K562 (cell line): ENCODE measurements around the gene ENOX2. TPM values are rescaled to one million over a fixed set of nuclear protein-coding genes. Genes with fewer than 3 reads are reported as not detected.
A peak's percentile ranks its signal among the peaks of the same experiment; 100 is the strongest.

Experiments
- BRD9 ChIP-seq: fragments of 450-650 bp; IDR thresholded peaks from 2 replicates; pipeline ENCODE4 v1.6.1; 2018; ENCODE audit warnings: low read depth; ENCODE audit not compliant: partially characterized antibody
- CCNT2 ChIP-seq: IDR thresholded peaks from 2 replicates; pipeline ENCODE4 v1.6.1; 2011; ENCODE audit warnings: borderline replicate concordance, low read depth, mild to moderate bottlenecking, moderate library complexity, mixed read lengths, low read length; ENCODE audit not compliant: insufficient read length; ENCODE audit errors: extremely low read depth
- DDX20 ChIP-seq: fragments of 450-650 bp; IDR thresholded peaks from 2 replicates; pipeline ENCODE4 v1.6.1; 2016; ENCODE audit warnings: missing genetic modification characterization, low read depth, mild to moderate bottlenecking, missing compliant biosample characterization, moderate library complexity
- DPF2 ChIP-seq: fragments of 450-650 bp; IDR thresholded peaks from 2 replicates; pipeline ENCODE4 v1.6.1; 2016
- EGR1 ChIP-seq: fragments of 450-650 bp; conservative IDR thresholded peaks from 2 replicates; pipeline ENCODE4 v1.6.1; 2017; ENCODE audit warnings: mild to moderate bottlenecking
- ELF1 ChIP-seq: fragments of 200-800 bp; sonication (Bioruptor generic); IDR thresholded peaks from 2 replicates; pipeline ENCODE4 v1.6.1; 2016; ENCODE audit warnings: missing genetic modification characterization, missing compliant biosample characterization
- HSF4 ChIP-seq: fragments of 250-450 bp; sonication (Bioruptor Pico); IDR thresholded peaks from 2 replicates; pipeline ENCODE4 v2.1.2; 2022; ENCODE audit warnings: mild to moderate bottlenecking, moderate library complexity, borderline replicate concordance
- KAT2B ChIP-seq: IDR thresholded peaks from one replicate; pipeline ENCODE4 v1.6.1; 2012; ENCODE audit warnings: low read depth, mild to moderate bottlenecking, control low read depth, inconsistent platforms, low read length, moderate library complexity
- TBL1XR1 ChIP-seq, 2 experiments: IDR thresholded peaks; 2 replicates each; pipeline ENCODE4 v1.6.1; 2012; ENCODE audit warnings: improper control_type of control experiment in 2 of 2, low read length in 2 of 2, mild to moderate bottlenecking in 1 of 2
- TOE1 ChIP-seq, 2 experiments: fragments of 450-650 bp in 1 of 2; sonication (generic) in 1 of 2; formaldehyde crosslinking in 1 of 2; IDR thresholded peaks; 2 replicates each; pipeline versions ENCODE4 v1.7.1 to v1.8.0; 2016 to 2022; ENCODE audit warnings: borderline replicate concordance in 2 of 2, mild to moderate bottlenecking in 2 of 2, antibody characterized with exemption in 1 of 2, inconsistent platforms in 1 of 2, low read depth in 1 of 2, missing genetic modification reagents in 1 of 2, moderate library complexity in 1 of 2
- TRIM24 ChIP-seq, 2 experiments: fragments of 450-650 bp; IDR thresholded peaks; 2 replicates each; pipeline ENCODE4 v1.6.1; 2016
- ZNF583 ChIP-seq: fragments of 250-450 bp; sonication (Bioruptor Pico); IDR thresholded peaks from 2 replicates; pipeline ENCODE4 v1.4.0; 2020
- polyA plus RNA-seq, 8 experiments: library from polyadenylated mRNA; depleted of rRNA in 4 of 8; stranded (reverse) in 5 of 8; unstranded in 3 of 8; fragments of >200 nt; fragmentation: Nextera tagmentation in 2 of 8; fragmentation: Illumina TruSeq in 1 of 8; extraction: Ambion mirVana in 2 of 8; extraction: Trizol in 1 of 8; gene quantifications; 2 replicates each; pipeline versions ENCODE4 v1.2.1 to v1.2.3, GENCODE V29; 2011 to 2014; ENCODE audit warnings: inconsistent platforms in 1 of 8, missing spikeins in 1 of 8
- total RNA-seq, 7 experiments: library from RNA; depleted of rRNA in 6 of 7; stranded (reverse); fragments of >200 nt in 6 of 7; fragmentation: Illumina TruSeq in 2 of 7; extraction: Trizol in 2 of 7; gene quantifications; 2 replicates each; pipeline versions ENCODE4 v1.2.1 to v1.2.3, GENCODE V29; 2011 to 2021; ENCODE audit warnings: low replicate concordance in 1 of 7
- TF ChIP-seq, protein P1 (sequence below): fragments of 200-600 bp; sonication (generic); IDR thresholded peaks from one replicate; pipeline ENCODE4 v1.6.1; 2012; ENCODE audit warnings: mild to moderate bottlenecking, low read depth, low read length, inconsistent platforms
- TF ChIP-seq, protein P2 (sequence below): sonication (generic); formaldehyde crosslinking; IDR thresholded peaks from 2 replicates; pipeline ENCODE4 v1.8.0; 2022; ENCODE audit warnings: missing genetic modification reagents, mild to moderate bottlenecking, moderate library complexity, borderline replicate concordance
- TF ChIP-seq, protein P3 (sequence below): fragments of 200-800 bp; sonication (Bioruptor generic); IDR thresholded peaks from 2 replicates; pipeline ENCODE4 v1.6.1; 2017; ENCODE audit warnings: missing genetic modification characterization, missing compliant biosample characterization

The ENOX2 gene
- total and polyA plus RNA-seq, 9 of the 15 experiments (the other 6 are each of a cell fraction or from before 2014, with no cell fraction given), result 6.1 to 24.0 (median 13.8) TPM

DNA sequence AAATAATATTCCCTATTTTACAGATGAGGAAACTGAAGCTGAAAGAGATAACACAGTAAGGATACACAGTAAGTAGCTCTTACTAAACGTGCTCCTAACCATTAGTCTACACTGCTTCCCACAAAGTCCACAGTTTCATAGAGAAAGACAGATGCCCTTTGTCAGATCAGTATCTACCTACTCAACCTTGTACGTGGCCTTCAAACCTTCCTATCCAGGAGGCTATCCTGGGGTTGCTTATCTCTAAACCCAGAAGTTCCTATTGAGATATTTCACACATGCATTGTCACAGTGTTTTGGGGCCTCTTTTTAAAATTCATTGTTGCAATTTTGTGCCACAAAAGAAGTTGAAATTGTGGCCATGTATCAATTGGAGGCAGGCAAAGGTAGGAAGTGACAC lies 208.0 kb downstream of the ENOX2 start (continued):
- TF ChIP-seq KAT2B, result no peak
- TF ChIP-seq, protein P1, sequence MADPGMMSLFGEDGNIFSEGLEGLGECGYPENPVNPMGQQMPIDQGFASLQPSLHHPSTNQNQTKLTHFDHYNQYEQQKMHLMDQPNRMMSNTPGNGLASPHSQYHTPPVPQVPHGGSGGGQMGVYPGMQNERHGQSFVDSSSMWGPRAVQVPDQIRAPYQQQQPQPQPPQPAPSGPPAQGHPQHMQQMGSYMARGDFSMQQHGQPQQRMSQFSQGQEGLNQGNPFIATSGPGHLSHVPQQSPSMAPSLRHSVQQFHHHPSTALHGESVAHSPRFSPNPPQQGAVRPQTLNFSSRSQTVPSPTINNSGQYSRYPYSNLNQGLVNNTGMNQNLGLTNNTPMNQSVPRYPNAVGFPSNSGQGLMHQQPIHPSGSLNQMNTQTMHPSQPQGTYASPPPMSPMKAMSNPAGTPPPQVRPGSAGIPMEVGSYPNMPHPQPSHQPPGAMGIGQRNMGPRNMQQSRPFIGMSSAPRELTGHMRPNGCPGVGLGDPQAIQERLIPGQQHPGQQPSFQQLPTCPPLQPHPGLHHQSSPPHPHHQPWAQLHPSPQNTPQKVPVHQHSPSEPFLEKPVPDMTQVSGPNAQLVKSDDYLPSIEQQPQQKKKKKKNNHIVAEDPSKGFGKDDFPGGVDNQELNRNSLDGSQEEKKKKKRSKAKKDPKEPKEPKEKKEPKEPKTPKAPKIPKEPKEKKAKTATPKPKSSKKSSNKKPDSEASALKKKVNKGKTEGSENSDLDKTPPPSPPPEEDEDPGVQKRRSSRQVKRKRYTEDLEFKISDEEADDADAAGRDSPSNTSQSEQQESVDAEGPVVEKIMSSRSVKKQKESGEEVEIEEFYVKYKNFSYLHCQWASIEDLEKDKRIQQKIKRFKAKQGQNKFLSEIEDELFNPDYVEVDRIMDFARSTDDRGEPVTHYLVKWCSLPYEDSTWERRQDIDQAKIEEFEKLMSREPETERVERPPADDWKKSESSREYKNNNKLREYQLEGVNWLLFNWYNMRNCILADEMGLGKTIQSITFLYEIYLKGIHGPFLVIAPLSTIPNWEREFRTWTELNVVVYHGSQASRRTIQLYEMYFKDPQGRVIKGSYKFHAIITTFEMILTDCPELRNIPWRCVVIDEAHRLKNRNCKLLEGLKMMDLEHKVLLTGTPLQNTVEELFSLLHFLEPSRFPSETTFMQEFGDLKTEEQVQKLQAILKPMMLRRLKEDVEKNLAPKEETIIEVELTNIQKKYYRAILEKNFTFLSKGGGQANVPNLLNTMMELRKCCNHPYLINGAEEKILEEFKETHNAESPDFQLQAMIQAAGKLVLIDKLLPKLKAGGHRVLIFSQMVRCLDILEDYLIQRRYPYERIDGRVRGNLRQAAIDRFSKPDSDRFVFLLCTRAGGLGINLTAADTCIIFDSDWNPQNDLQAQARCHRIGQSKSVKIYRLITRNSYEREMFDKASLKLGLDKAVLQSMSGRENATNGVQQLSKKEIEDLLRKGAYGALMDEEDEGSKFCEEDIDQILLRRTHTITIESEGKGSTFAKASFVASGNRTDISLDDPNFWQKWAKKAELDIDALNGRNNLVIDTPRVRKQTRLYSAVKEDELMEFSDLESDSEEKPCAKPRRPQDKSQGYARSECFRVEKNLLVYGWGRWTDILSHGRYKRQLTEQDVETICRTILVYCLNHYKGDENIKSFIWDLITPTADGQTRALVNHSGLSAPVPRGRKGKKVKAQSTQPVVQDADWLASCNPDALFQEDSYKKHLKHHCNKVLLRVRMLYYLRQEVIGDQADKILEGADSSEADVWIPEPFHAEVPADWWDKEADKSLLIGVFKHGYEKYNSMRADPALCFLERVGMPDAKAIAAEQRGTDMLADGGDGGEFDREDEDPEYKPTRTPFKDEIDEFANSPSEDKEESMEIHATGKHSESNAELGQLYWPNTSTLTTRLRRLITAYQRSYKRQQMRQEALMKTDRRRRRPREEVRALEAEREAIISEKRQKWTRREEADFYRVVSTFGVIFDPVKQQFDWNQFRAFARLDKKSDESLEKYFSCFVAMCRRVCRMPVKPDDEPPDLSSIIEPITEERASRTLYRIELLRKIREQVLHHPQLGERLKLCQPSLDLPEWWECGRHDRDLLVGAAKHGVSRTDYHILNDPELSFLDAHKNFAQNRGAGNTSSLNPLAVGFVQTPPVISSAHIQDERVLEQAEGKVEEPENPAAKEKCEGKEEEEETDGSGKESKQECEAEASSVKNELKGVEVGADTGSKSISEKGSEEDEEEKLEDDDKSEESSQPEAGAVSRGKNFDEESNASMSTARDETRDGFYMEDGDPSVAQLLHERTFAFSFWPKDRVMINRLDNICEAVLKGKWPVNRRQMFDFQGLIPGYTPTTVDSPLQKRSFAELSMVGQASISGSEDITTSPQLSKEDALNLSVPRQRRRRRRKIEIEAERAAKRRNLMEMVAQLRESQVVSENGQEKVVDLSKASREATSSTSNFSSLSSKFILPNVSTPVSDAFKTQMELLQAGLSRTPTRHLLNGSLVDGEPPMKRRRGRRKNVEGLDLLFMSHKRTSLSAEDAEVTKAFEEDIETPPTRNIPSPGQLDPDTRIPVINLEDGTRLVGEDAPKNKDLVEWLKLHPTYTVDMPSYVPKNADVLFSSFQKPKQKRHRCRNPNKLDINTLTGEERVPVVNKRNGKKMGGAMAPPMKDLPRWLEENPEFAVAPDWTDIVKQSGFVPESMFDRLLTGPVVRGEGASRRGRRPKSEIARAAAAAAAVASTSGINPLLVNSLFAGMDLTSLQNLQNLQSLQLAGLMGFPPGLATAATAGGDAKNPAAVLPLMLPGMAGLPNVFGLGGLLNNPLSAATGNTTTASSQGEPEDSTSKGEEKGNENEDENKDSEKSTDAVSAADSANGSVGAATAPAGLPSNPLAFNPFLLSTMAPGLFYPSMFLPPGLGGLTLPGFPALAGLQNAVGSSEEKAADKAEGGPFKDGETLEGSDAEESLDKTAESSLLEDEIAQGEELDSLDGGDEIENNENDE, result no peak
- TF ChIP-seq, protein P2, sequence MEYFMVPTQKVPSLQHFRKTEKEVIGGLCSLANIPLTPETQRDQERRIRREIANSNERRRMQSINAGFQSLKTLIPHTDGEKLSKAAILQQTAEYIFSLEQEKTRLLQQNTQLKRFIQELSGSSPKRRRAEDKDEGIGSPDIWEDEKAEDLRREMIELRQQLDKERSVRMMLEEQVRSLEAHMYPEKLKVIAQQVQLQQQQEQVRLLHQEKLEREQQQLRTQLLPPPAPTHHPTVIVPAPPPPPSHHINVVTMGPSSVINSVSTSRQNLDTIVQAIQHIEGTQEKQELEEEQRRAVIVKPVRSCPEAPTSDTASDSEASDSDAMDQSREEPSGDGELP (CRISPR knock-in tag), result no peak
- no peak for TF ChIP-seq TBL1XR1 (IDR thresholded peaks at IDR 0.05; ENCODE audit: low read length in 2 of 2)
- TF ChIP-seq, protein P3, sequence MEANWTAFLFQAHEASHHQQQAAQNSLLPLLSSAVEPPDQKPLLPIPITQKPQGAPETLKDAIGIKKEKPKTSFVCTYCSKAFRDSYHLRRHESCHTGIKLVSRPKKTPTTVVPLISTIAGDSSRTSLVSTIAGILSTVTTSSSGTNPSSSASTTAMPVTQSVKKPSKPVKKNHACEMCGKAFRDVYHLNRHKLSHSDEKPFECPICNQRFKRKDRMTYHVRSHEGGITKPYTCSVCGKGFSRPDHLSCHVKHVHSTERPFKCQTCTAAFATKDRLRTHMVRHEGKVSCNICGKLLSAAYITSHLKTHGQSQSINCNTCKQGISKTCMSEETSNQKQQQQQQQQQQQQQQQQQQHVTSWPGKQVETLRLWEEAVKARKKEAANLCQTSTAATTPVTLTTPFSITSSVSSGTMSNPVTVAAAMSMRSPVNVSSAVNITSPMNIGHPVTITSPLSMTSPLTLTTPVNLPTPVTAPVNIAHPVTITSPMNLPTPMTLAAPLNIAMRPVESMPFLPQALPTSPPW, result no peak
- peak; percentile 49 for TF ChIP-seq CCNT2
- TF ChIP-seq ZNF583 (CRISPR knock-in tag), result no peak
- TF ChIP-seq TOE1 (IDR thresholded peaks at IDR 0.05; ENCODE audit: borderline replicate concordance), result no peak
- no peak for TF ChIP-seq TOE1 (CRISPR knock-in tag; IDR thresholded peaks at IDR 0.05; ENCODE audit: borderline replicate concordance, low read depth)
- no peak for TF ChIP-seq HSF4
- peak; percentile 54; the same call in 1 of the 2 replicates for TF ChIP-seq DPF2
- no peak for TF ChIP-seq EGR1
- TF ChIP-seq ELF1 (tag), result no peak
- no peak for TF ChIP-seq BRD9
- 0 out of 4 replicates have a peak, but pooled peaks of 1 of the 2 experiments have one; percentile 10 for TF ChIP-seq TRIM24 (IDR thresholded peaks at IDR 0.05)
- TF ChIP-seq DDX20, result no peak
